Erythroblast (primary cell): ENCODE measurements around the gene MAP2K7.

ENCODE experiments used
- DNase-seq, 2 experiments: peaks; one replicate each; lab custom pipeline; 2025; lab: John Stamatoyannopoulos, UW
- GATA1 ChIP-seq: IDR thresholded peaks from 2 replicates; pipeline ENCODE4 v1.6.1; 2011; ENCODE audit warnings: low read depth, mild to moderate bottlenecking, control low read depth, low read length, moderate library complexity
- POLR2A ChIP-seq: IDR thresholded peaks from 2 replicates; pipeline ENCODE4 v1.6.1; 2011; ENCODE audit warnings: mild to moderate bottlenecking, low read length

MAP2K7 gene

DNA sequence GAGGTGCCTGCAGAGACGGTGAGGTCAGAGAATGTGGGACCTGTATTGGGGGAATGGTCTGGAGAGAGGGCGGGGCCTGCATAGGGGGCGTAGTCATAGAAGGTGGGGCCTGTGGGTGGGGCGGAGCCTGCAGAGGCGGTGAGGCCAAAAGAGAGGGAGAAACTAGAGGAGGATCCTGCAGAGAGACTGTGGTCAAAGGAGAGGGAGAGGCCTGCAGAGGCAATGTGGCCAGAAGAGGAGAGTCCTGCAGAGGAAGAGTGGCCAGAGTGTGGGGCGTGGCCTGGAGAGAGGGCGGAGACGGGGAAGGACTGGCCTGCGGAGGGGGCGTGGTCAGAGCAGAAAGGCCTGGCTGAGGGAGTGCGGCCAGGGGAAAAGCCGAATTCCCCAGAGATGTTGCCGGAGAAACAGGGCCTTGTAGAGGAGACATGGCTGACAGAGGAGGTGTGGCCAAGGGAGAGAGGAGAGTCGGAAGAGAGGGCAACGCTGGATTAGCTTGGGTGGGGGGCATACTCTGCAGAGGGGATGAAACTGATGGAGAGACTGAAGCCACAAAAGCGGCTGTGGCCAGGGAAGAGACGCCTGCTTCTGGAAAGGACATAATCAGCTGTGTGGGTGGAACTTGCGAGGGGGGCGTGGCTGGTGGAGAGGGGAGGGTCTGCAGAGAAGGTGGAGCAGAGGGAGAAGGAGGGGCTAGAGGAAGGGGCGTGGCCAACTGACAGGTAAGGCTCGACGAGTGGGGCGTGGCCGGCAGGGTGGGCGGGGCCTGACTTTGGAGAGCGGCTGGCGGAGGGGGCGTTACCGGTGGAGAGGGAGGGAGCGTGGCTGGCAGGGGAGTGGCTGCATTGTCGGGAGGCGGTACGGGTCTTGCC, 32.0 kb upstream of the MAP2K7 start:
- DNase-seq, result peak; percentile 92 to 94
- no peak for TF ChIP-seq GATA1
- no peak for TF ChIP-seq POLR2A

DNA sequence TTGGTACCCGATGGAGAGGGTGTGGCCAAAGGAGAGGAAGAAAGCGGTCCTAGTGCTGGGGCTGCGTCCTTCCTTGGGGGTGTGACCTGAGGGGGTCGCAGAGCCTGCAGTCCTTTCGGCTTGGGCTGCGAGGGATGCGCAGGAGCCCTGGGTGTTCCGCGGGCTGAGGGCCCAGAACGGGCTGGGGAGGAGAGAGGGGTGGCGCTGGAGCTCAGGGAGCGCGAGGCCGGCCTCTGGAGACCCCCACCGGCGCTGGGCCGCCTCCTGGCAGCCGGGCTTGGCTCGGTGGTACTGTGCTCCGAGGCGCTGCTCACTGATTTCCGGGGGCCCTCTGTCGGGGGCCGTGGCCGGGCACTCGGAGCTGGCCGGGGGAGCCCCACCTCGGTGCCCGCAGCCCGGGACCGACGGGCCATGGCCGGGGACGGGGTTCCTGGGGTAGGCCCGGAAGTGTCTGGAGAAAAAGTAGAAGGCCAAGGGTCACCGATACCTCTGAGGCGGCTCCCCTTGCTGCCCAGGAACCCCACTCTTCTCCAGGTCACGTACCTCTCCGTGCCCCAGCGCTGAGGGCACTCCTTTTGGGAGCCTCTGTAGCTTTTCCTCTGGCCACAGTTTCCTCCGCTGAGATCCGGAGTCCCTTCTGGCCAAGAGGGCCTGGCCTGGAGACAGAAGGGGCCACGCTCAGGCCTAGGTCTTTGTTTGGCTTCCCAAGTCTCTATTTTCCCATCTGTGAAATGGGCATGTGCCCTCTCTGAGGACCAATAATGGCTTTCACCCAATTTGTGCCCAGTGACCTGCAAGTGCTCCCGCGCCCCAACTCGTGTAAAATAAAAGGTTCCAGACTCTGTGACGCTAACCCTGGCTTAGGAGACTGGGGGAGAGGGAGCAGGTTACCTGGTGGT, 31.1 kb upstream of the MAP2K7 start:
- no peak for DNase-seq
- TF ChIP-seq GATA1 (no peak), POLR2A (no peak)

DNA sequence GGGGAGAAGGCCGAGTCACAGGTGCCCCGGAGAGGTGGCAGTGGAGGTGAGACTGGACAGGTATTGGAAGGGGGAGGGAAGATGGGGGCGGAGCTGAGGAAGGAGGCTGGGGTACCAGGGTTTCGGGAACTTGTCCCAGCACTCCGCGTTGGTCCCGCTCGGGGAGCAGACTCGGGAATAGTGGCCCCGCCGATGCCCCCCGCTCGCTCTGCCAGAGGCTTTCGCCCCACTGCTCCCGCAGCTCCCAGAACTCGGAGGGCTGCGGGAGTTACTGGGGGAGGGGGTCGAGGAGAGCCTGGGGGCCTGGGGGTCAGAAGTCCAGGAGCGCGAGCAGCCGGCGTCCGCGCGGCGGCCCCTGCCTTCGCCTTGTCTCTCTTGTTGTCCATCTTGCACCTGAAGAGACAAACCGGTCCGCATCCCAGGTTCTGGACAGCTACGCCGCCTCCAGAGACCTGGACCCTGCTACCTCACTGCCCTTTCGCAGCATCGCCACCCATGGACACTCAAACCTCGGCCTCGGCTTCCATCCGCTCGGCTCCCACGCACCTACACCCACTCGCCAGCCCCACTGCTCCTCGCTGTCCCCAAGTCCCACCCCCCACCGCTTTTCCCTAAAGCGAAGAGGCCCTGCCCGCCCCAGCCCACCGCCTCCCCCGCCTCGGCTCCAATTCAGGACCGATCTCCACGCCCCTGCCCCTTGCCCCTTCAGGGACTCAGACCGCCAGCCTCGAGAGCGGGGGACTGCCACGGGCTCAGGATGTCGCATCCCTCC, 30.2 kb upstream of the MAP2K7 start:
- TF ChIP-seq POLR2A (no peak), GATA1 (no peak)
- DNase-seq, result no peak

GRCh38 chr19:7874076-7874896, 29.4 kb upstream of the MAP2K7 start, which contains the start of gene PRR36:
Gene PRR36 (minus strand): TSS chr19:7874390. CDS start chr19:7873689, 701 bp downstream.
- TF ChIP-seq GATA1, result no peak
- TF ChIP-seq POLR2A, result no peak
- DNase-seq, result no peak

GRCh38 chr19:7874897-7875273, 28.8 kb upstream of the MAP2K7 start:
- DNase-seq, result no peak
- TF ChIP-seq POLR2A, result no peak
- no peak for TF ChIP-seq GATA1

- no peak for DNase-seq
- no peak for TF ChIP-seq POLR2A
- TF ChIP-seq GATA1, result no peak
These were observed 26.3 kb upstream of the MAP2K7 start for GRCh38 chr19:7877249-7877836.

- no peak for DNase-seq
These were observed 24.4 kb upstream of the MAP2K7 start for GRCh38 chr19:7879111-7879807.

DNA sequence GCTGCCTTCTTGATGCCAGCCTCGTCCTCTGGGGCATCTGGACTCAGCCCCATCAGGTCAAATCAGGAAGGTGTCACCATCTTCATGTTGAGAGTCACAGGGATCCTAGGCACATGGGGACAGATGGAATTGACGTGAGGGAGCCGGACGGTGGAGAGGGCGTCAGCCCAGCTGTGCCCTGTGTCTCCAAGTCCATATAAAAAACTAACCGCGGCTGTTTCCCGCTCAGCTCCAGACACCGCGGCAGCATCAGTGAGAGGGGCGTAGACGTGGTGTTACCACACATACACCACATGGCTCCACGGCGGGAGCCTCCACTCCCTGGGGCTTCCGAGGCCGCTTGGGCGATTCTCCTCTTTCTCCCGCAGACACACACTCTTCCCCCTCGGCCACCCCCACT, 23.8 kb upstream of the MAP2K7 start:
- TF ChIP-seq POLR2A, result no peak
- no peak for TF ChIP-seq GATA1
- peak in 1 of 2 experiments; percentile 48 for DNase-seq

More at GRCh38 chr19:7879111-7879807, 24.4 kb upstream of the MAP2K7 start:
- TF ChIP-seq GATA1 (no peak), POLR2A (no peak)

GRCh38 chr19:7881910-7882309, 21.8 kb upstream of the MAP2K7 start:
- TF ChIP-seq POLR2A (no peak), GATA1 (no peak)
- DNase-seq, result no peak

GRCh38 chr19:7883105-7883504, 20.6 kb upstream of the MAP2K7 start:
- TF ChIP-seq POLR2A, result no peak
- TF ChIP-seq GATA1, result no peak
- no peak for DNase-seq

DNA sequence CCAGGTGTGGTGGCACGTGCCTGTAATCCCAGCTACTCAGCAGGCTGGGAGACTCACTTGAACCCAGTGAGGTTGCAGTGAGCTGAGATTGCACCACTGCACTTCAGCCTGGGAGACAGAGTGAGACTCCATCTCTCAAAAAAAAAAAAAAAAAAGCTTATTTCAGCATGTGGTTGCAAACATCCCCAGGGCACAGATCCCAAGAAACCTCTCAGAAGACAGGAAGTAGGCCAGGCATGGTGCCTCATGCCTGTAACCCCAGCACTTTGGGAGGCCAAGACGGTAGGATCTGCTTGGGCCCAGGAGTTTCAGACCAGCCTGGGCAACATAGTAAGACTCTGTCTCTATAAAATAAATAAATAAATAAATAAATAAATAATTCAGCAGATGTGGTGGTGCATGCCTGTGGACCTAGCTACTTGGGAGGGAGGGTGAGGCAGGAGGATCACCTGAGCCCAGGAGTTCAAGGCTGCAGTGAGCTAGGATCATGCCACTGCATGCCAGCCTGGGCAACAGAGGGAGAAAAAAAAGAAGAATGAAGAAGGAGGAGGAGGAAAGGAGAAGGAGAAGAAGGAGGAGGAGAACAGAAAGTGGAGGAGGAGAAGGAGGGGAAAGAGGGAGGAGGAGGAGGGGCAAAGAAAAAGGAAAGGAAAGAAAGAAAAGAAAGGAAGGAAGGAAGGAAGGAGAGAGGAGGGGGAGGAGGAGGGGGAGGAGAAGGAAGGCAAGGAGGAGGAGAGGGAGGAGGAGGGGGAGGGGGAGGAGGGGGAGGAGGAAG, 19.7 kb upstream of the MAP2K7 start:
- DNase-seq, result no peak
- no peak for TF ChIP-seq POLR2A
- TF ChIP-seq GATA1, result no peak
